ENCODE results near the gene PLXNA2.

DNA sequence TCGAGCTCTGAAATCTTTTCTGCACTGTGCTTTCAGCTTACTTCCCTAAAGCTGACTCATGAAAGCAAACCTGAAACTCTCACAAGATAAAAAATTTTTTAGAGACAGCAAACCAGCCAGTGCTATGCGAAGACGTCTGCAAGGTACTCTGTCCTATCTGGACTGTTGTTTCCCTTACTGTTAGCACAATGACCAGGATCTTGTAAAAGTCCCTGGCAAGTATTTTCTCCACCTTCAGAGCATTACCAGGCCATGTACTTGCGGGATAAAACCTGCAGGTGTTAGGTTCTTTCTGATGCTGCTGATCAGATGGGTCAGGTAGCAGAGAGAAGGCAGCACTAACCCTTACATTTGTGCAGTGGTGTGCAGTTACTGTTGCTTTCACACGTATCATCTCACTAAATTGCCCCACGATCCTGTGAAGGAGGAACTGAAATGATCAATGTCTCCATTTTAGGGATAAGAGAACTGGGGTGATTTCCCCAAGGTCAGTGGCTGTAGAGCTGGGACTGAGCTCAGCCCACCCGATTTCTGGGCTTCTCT lies 56.6 kb downstream of the PLXNA2 start:
- TF ChIP-seq CTCF (IDR thresholded peaks at IDR 0.05) = no peak
- TF ChIP-seq POLR2AphosphoS5 (IDR thresholded peaks at IDR 0.05) = no peak
- TF ChIP-seq POLR2A (IDR thresholded peaks at IDR 0.05) = no peak
